BE2C (cell line): Measurements from ENCODE around the gene MIS18BP1.

Source experiments
- DNase-seq: peaks from one replicate; pipeline ENCODE4 v3.0.0-alpha.2; 2020
- H3K27me3 ChIP-seq: fragments of 250-450 bp; sonication (Bioruptor Pico); 2 replicates; pipeline ENCODE4 v1.5.1; 2020; ENCODE audit warnings: mild to moderate bottlenecking
- H3K36me3 ChIP-seq: fragments of 250-450 bp; sonication (Bioruptor Pico); 2 replicates; pipeline ENCODE4 v1.5.1; 2020; ENCODE audit warnings: mild to moderate bottlenecking
- H3K4me1 ChIP-seq: fragments of 250-450 bp; sonication (Bioruptor Pico); 2 replicates; pipeline ENCODE4 v1.5.1; 2020
- H3K4me3 ChIP-seq: 2 replicates; pipeline ENCODE4 v1.5.1; 2011; ENCODE audit warnings: low read depth, low read length
- H3K9me3 ChIP-seq: fragments of 250-450 bp; sonication (Bioruptor Pico); 2 replicates; pipeline ENCODE4 v1.5.1; 2020
- TF ChIP-seq, protein P1 (sequence below): IDR thresholded peaks from 2 replicates; pipeline ENCODE4 v1.5.1; 2012; ENCODE audit warnings: mild to moderate bottlenecking, low read depth, low read length

MIS18BP1 gene

DNA sequence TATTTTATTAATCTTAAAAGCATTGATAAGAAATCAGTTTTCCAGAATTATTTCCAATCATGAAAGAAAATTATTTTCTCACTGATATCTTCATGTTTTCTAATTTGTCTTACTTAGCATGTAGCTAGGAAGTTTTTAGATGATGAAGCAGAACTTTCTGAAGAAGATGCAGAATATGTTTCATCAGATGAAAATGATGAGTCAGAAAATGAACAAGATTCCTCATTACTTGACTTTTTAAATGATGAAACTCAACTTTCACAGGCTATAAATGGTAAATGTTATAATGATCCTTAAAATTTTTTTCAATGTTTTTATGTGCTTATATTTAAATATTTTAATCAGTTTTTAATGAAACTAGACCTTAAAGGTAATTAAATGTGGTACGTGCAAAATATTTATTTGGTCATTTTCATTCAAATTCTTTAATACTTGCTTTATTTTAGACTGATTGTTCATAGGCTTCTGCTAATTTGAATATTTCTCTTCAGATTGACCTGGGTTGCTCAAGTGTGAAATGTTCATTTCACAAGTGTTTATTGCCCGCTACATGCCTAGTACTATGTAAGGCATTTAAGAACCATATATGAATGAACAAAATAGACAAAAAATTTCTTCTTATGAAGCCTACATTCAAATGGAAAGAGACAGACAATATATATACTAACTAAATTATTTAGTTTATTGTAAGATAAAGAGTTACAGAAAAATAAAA is 67.7 kb downstream of the MIS18BP1 start:
- TF ChIP-seq, protein P1, sequence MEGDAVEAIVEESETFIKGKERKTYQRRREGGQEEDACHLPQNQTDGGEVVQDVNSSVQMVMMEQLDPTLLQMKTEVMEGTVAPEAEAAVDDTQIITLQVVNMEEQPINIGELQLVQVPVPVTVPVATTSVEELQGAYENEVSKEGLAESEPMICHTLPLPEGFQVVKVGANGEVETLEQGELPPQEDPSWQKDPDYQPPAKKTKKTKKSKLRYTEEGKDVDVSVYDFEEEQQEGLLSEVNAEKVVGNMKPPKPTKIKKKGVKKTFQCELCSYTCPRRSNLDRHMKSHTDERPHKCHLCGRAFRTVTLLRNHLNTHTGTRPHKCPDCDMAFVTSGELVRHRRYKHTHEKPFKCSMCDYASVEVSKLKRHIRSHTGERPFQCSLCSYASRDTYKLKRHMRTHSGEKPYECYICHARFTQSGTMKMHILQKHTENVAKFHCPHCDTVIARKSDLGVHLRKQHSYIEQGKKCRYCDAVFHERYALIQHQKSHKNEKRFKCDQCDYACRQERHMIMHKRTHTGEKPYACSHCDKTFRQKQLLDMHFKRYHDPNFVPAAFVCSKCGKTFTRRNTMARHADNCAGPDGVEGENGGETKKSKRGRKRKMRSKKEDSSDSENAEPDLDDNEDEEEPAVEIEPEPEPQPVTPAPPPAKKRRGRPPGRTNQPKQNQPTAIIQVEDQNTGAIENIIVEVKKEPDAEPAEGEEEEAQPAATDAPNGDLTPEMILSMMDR = no peak
- Histone ChIP-seq H3K9me3 (no peaks in the 10 kb centered on the region), H3K36me3 (peaks cover 24% of the 10 kb centered on the region), H3K27me3 (no peaks in the 10 kb centered on the region), H3K4me1 (peaks cover 6% of the 10 kb centered on the region), H3K4me3 (no peak overlapping the region)
- no peak for DNase-seq

DNA sequence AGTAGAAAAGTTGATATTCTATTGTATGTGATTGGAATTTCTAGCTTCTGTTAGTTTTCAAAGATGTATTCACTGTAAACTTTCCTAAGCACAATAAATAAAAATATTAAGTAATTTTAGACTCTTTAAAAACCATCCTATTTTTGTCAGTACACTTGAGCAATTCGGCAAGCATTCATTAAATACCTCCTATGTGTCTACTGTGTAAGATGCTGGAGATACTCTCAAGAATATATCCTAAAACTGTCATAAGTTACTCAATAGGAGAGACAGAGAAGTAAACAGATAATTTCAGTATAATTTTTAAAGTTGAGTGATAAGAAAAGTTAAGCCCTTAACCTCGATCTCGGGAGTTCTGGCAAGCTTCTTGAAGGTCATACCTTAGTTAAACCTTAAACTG is 71.2 kb downstream of the MIS18BP1 start:
- H3K4me1 ChIP-seq = peaks cover 6% of the 10 kb centered on the region
- H3K36me3 ChIP-seq = peaks cover 9% of the 10 kb centered on the region; the same call in 1 of the 2 replicates
- H3K4me3 ChIP-seq = no peak overlapping the region

DNA sequence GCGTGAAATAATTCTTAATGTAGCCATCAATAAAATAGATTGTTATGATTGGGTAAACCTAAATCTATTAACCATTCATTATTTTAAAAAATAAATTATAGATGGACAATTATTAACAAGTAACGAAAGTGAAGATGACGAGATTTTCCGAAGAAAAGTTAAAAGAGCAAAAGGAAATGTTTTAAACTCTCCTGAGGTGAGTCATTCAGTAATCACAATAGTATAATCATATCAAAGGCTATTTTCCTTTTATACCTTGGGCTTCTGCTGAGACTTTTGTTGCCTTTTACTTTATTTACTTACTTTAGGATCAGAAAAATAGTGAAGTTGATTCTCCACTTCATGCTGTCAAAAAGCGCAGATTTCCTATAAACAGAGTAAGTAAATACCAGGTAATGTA is 71.7 kb downstream of the MIS18BP1 start:
- Histone ChIP-seq H3K4me3 (no peak overlapping the region), H3K9me3 (no peaks in the 10 kb centered on the region), H3K36me3 (peaks cover 9% of the 10 kb centered on the region; the same call in 1 of the 2 replicates), H3K27me3 (no peaks in the 10 kb centered on the region), H3K4me1 (peaks cover 6% of the 10 kb centered on the region)
- TF ChIP-seq, protein P1 = no peak
- DNase-seq = no peak

More for the DNA sequence above, 71.2 kb downstream of the MIS18BP1 start:
- TF ChIP-seq, protein P1 = no peak
- Histone ChIP-seq H3K9me3 (no peaks in the 10 kb centered on the region), H3K27me3 (no peaks in the 10 kb centered on the region)
- no peak for DNase-seq

DNA sequence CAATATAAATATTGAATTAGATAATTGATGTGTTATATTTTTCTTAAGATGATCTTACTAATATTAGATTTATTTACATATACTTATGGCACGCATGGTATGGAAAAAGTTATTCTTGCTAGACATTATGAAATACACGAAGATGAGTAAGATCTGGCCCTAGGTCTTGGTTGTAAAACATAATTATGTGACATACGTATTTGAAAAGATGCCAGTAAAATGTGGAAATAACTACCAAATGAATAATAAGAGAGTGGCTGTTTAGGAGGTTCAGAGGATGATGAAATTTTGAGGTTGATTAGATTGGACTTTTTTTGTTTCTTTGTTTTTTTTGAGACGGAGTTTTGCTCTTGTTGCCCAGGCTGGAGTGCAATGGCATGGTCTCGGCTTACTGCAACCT is 75.9 kb downstream of the MIS18BP1 start:
- Histone ChIP-seq H3K4me1 (peaks cover 6% of the 10 kb centered on the region), H3K27me3 (no peaks in the 10 kb centered on the region), H3K4me3 (no peak overlapping the region), H3K9me3 (no peaks in the 10 kb centered on the region), H3K36me3 (peaks cover 4% of the 10 kb centered on the region)
- no peak for DNase-seq
- TF ChIP-seq, protein P1 = no peak

DNA sequence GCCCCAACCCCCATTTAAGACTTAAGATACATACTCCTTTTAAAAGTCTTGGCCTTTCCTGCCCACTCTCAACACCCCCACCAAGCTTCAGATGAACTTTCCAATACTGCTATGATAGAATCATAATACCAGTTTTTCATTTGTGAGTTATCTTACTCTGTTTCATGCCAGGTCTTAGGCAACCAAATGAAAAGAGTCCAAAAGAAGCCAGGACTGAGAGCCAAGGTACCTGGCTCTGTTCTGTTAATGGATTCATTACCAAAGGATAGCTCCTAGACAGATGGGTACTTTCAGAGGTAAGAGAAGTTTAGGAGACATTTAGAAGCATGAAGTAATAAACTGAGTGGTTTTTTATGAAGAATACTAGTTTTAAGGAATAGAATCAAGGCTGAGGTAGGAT is 83.1 kb downstream of the MIS18BP1 start:
- Histone ChIP-seq H3K4me3 (no peak overlapping the region), H3K36me3 (peaks cover 19% of the 10 kb centered on the region; the same call in 1 of the 2 replicates), H3K9me3 (no peaks in the 10 kb centered on the region), H3K4me1 (no peaks in the 10 kb centered on the region), H3K27me3 (no peaks in the 10 kb centered on the region)
- DNase-seq = no peak
- TF ChIP-seq, protein P1 = no peak

DNA sequence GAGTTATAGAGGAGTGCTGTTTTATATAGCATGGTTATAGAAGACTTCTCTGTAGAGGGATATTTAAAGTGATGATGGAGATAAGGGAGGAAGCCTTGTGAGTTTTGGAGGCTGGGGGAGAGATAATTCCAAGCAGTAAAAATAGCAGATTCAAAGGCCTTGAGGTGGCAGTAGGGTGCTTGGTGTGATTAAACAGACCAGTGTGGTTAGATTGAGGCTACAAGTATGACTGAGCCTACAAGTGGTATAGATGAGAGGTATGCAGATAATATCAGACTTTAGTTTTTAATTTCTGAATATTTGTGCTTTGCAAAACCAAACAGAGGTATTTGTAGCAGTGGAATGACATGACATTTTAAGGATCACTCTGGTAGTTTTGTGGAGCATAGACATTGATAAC is 96.9 kb downstream of the MIS18BP1 start:
- Histone ChIP-seq H3K27me3 (no peaks in the 10 kb centered on the region), H3K9me3 (no peaks in the 10 kb centered on the region), H3K4me1 (no peaks in the 10 kb centered on the region; the same call in 1 of the 2 replicates), H3K4me3 (no peak overlapping the region), H3K36me3 (peaks cover 17% of the 10 kb centered on the region)
- no peak for DNase-seq
- TF ChIP-seq, protein P1 = no peak
